Neural cell (in vitro differentiated cells): Measurements from ENCODE around the gene APP. TPM values are rescaled to one million over a fixed set of nuclear protein-coding genes. Genes with fewer than 3 reads are reported as not detected.

ENCODE experiments used
- H2AFZ ChIP-seq: fragments of 200-600, 300-800 bp; sonication (generic), shearing (Covaris generic); 2 replicates; pipeline ENCODE4 v1.6.0; 2014; ENCODE audit warnings: low read depth, mild to moderate bottlenecking, antibody characterized with exemption, low read length, moderate library complexity
- H3F3A ChIP-seq: fragments of 200-600 bp; shearing (Covaris generic); 2 replicates; pipeline ENCODE4 v1.6.1; 2016; ENCODE audit warnings: mild to moderate bottlenecking, moderate library complexity, mixed read lengths, antibody characterized with exemption, low read length; ENCODE audit not compliant: insufficient read depth, poor library complexity, severe bottlenecking
- H3K27ac ChIP-seq: fragments of 200-600, 300-800 bp; sonication (generic), shearing (Covaris generic); 2 replicates; pipeline ENCODE4 v1.5.1; 2014; ENCODE audit warnings: mild to moderate bottlenecking, low read length, moderate library complexity
- H3K27me3 ChIP-seq: fragments of 300-800, 200-600 bp; sonication (generic), shearing (Covaris generic); 2 replicates; pipeline ENCODE4 v1.6.0; 2014; ENCODE audit warnings: mild to moderate bottlenecking, low read depth, low read length, moderate library complexity; ENCODE audit not compliant: insufficient read depth
- H3K36me3 ChIP-seq: fragments of 300-800, 200-600 bp; sonication (generic), shearing (Covaris generic); 2 replicates; pipeline ENCODE4 v1.5.1; 2014; ENCODE audit warnings: mild to moderate bottlenecking, antibody characterized with exemption, low read length, moderate library complexity; ENCODE audit not compliant: insufficient read depth
- H3K4me2 ChIP-seq: fragments of 300-800, 200-600 bp; sonication (generic), shearing (Covaris generic); 2 replicates; pipeline ENCODE4 v1.6.0; 2014; ENCODE audit warnings: mild to moderate bottlenecking, low read length
- H3K4me3 ChIP-seq: fragments of 300-800, 200-600 bp; sonication (generic), shearing (Covaris generic); 2 replicates; pipeline ENCODE4 v1.5.1; 2014; ENCODE audit warnings: mild to moderate bottlenecking, low read length, moderate library complexity
- H3K79me2 ChIP-seq: fragments of 200-600 bp; shearing (Covaris generic); replicated peaks from 2 replicates; pipeline ENCODE4 v1.6.0; 2014; ENCODE audit warnings: mild to moderate bottlenecking, low read length, moderate library complexity; ENCODE audit not compliant: insufficient read depth
- H3K9ac ChIP-seq: fragments of 300-800, 200-600 bp; sonication (generic), shearing (Covaris generic); 2 replicates; pipeline ENCODE4 v1.6.1; 2016; ENCODE audit warnings: mild to moderate bottlenecking, low read length, mixed read lengths
- H3K9me2 ChIP-seq: fragments of 200-600 bp; shearing (Covaris generic); 2 replicates; pipeline ENCODE4 v1.6.1; 2016; ENCODE audit warnings: mild to moderate bottlenecking, low read length, mixed read lengths; ENCODE audit not compliant: insufficient read depth
- H3K9me3 ChIP-seq: fragments of 200-600, 300-800 bp; sonication (generic), shearing (Covaris generic); 2 replicates; pipeline ENCODE4 v1.6.1; 2016; ENCODE audit warnings: mild to moderate bottlenecking, mixed run types, low read length, moderate library complexity, mixed read lengths
- H4K20me1 ChIP-seq: fragments of 200-600 bp; shearing (Covaris generic); 2 replicates; pipeline ENCODE4 v1.6.1; 2016; ENCODE audit warnings: mild to moderate bottlenecking, mixed run types; ENCODE audit not compliant: insufficient read depth
- CTCF ChIP-seq: fragments of 450-650 bp; IDR thresholded peaks from 2 replicates; pipeline ENCODE4 v1.5.1; 2014; ENCODE audit warnings: antibody characterized with exemption, mild to moderate bottlenecking, moderate library complexity; ENCODE audit not compliant: poor library complexity, severe bottlenecking
- EP300 ChIP-seq: fragments of 450-650 bp; conservative IDR thresholded peaks from 2 replicates; pipeline ENCODE4 v1.6.1; 2014; ENCODE audit warnings: antibody characterized with exemption, mild to moderate bottlenecking, moderate library complexity; ENCODE audit not compliant: poor library complexity, severe bottlenecking
- EZH2 ChIP-seq: fragments of 200-600, 300-800 bp; shearing (Covaris generic), sonication (generic); IDR thresholded peaks from 2 replicates; pipeline ENCODE4 v1.6.1; 2014; ENCODE audit warnings: antibody characterized with exemption, low read length, borderline replicate concordance, mild to moderate bottlenecking; ENCODE audit not compliant: insufficient read depth, poor library complexity, severe bottlenecking
- MXI1 ChIP-seq: fragments of 450-650 bp; conservative IDR thresholded peaks from 2 replicates; pipeline ENCODE4 v1.6.1; 2014; ENCODE audit warnings: antibody characterized with exemption, mild to moderate bottlenecking; ENCODE audit not compliant: poor library complexity, severe bottlenecking
- POLR2AphosphoS5 ChIP-seq: IDR thresholded peaks from 2 replicates; pipeline ENCODE4 v1.6.1; 2012
- RAD21 ChIP-seq: fragments of 450-650 bp; conservative IDR thresholded peaks from 2 replicates; pipeline ENCODE4 v1.6.1; 2014; ENCODE audit warnings: antibody characterized with exemption, mild to moderate bottlenecking, moderate library complexity
- REST ChIP-seq: IDR thresholded peaks from 2 replicates; pipeline ENCODE4 v1.6.1; 2012; ENCODE audit warnings: borderline replicate concordance
- SMC3 ChIP-seq: fragments of 450-650 bp; conservative IDR thresholded peaks from 2 replicates; pipeline ENCODE4 v1.6.1; 2014; ENCODE audit warnings: antibody characterized with exemption, mild to moderate bottlenecking, moderate library complexity; ENCODE audit not compliant: poor library complexity
- TAF1 ChIP-seq: IDR thresholded peaks from 2 replicates; pipeline ENCODE4 v1.6.1; 2012; ENCODE audit warnings: low read depth
- polyA plus RNA-seq: library from polyadenylated mRNA; depleted of rRNA; stranded (reverse); fragments of >200 nt; gene quantifications from 2 replicates; pipeline ENCODE4 v1.2.3, GENCODE V29; 2014

The APP gene
- polyA plus RNA-seq, 1 donor from 2014 or later = 470 TPM

- Histone ChIP-seq H2AFZ (peak overlapping the region; percentile 97), H3K27me3 (no peaks in the 10 kb centered on the region), H3K4me3 (peak overlapping the region; percentile 86), H4K20me1 (no peaks in the 10 kb centered on the region), H3K79me2 (peaks cover 52% of the 10 kb centered on the region), H3K9ac (peak overlapping the region; percentile 94), H3K9me2 (no peaks in the 10 kb centered on the region), H3K36me3 (no peaks in the 10 kb centered on the region), H3K27ac (peak overlapping the region; percentile 95), H3F3A (no peaks in the 10 kb centered on the region), H3K4me2 (no peak overlapping the region), H3K9me3 (no peaks in the 10 kb centered on the region)
- TF ChIP-seq EZH2 (no peak), RAD21 (no peak), SMC3 (no peak)
Measured at GRCh38 chr21:26169611-26170470, 729 bp downstream of the APP start.

GRCh38 chr21:26169061-26169610, 1.4 kb downstream of the APP start:
- H3K27ac ChIP-seq = peak overlapping the region; percentile 95
- no peaks in the 10 kb centered on the region for H3K9me3 ChIP-seq
- TF ChIP-seq EP300 (no peak), CTCF (peak; percentile 70), TAF1 (peak; percentile 68), POLR2AphosphoS5 (peak; percentile 58), REST (peak; percentile 83), EZH2 (no peak), MXI1 (peak; percentile 25), RAD21 (peak; percentile 64), SMC3 (peak; percentile 63)
- peak overlapping the region; percentile 95 for H3K4me2 ChIP-seq
- H3K27me3 ChIP-seq = no peaks in the 10 kb centered on the region
- H3K4me3 ChIP-seq = peak overlapping the region; percentile 86
- no peaks in the 10 kb centered on the region for H3F3A ChIP-seq
- no peaks in the 10 kb centered on the region for H4K20me1 ChIP-seq
- H3K79me2 ChIP-seq = peaks cover 59% of the 10 kb centered on the region
- peak overlapping the region; percentile 97 for H2AFZ ChIP-seq
- H3K36me3 ChIP-seq = no peaks in the 10 kb centered on the region
- no peaks in the 10 kb centered on the region for H3K9me2 ChIP-seq
- peak overlapping the region; percentile 94 for H3K9ac ChIP-seq
